Vagina (tissue), 2 donors: ENCODE results near the gene CFAP299.

Source experiments
- POLR2A ChIP-seq, 2 donors: fragments of 450-650 bp; IDR thresholded peaks; one replicate each; pipeline ENCODE4 v1.6.1; 2017; ENCODE audit warnings: antibody characterized with exemption in 2 of 2, mild to moderate bottlenecking in 2 of 2, moderate library complexity in 2 of 2
- POLR2AphosphoS5 ChIP-seq, 2 donors: sonication (generic); formaldehyde crosslinking; IDR thresholded peaks; one replicate each; pipeline ENCODE4 v1.9.0; 2017; ENCODE audit warnings: antibody characterized with exemption in 2 of 2, mild to moderate bottlenecking in 2 of 2, low read depth in 1 of 2; ENCODE audit not compliant: insufficient read depth in 1 of 2
- TF ChIP-seq, protein P1 (sequence below), 3 experiments: fragments of 450-650 bp in 2 of 3; fragments of 200-600 bp in 1 of 3; sonication (generic) in 1 of 3; IDR thresholded peaks; one replicate each; pipeline ENCODE4 v1.5.1; 2017 to 2019; ENCODE audit warnings: antibody characterized with exemption in 3 of 3, mild to moderate bottlenecking in 2 of 3, moderate library complexity in 2 of 3

DNA sequence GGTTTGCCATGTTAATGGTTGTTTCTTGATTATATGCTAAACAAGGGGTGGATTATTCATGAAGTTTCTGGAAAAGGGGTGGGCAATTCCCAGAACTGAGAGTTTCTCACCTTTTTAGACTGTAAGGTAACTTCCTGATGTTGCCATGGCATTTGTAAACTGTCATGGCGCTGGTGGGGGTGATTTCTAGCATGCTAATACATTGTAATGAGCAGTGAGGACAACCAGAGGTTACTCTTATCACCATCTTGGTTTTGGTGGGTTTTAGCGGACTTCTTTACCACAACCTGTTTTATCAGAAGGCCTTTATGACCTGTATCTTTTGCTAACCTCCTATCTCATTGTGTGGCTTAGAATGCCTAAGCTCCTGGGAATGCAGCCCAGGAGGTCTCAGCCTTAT, 81.5 kb downstream of the CFAP299 start:
- TF ChIP-seq, protein P1, sequence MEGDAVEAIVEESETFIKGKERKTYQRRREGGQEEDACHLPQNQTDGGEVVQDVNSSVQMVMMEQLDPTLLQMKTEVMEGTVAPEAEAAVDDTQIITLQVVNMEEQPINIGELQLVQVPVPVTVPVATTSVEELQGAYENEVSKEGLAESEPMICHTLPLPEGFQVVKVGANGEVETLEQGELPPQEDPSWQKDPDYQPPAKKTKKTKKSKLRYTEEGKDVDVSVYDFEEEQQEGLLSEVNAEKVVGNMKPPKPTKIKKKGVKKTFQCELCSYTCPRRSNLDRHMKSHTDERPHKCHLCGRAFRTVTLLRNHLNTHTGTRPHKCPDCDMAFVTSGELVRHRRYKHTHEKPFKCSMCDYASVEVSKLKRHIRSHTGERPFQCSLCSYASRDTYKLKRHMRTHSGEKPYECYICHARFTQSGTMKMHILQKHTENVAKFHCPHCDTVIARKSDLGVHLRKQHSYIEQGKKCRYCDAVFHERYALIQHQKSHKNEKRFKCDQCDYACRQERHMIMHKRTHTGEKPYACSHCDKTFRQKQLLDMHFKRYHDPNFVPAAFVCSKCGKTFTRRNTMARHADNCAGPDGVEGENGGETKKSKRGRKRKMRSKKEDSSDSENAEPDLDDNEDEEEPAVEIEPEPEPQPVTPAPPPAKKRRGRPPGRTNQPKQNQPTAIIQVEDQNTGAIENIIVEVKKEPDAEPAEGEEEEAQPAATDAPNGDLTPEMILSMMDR (IDR thresholded peaks at IDR 0.05) = no peak
- no peak for TF ChIP-seq POLR2A (IDR thresholded peaks at IDR 0.05)
- TF ChIP-seq POLR2AphosphoS5 (IDR thresholded peaks at IDR 0.05; ENCODE audit: insufficient read depth in 1 of 2, low read depth in 1 of 2) = no peak
